RCC 7860 (cell line): ENCODE measurements around the gene SIRT6.
"Not testable (repeated sequence)": the region's sequence is repeated elsewhere in the genome, so short reads cannot be mapped to it uniquely, and the experiment has no call there.

ENCODE experiments used
- DNase-seq: peaks from one replicate; pipeline ENCODE4 v3.0.0-alpha.2; 2015; ENCODE audit warnings: low spot score
- FAIRE-seq: peaks from 2 replicates; lab custom pipeline; 2012; peaks lifted over from hg19 to GRCh38; lab: Jason Lieb, UNC

The SIRT6 gene

DNA sequence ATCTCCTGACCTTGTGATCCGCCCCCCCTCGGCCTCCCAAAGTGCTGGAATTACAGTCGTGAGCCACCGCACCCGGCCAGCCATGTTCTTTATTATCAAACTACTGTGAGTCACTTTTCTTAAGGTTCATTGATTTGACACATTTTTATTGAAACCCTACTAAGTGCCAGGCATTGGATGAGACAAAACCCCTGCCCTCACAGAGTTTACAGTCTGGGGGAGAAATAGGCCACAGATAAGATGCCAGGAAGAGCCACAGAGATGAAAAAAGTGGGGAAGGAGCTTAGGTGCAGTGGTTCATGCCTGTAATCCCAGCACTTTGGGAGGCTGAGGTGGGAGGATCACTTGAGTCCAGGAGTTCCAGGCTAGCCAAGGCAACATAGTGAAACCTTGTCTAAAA is 43.9 kb downstream of the SIRT6 start:
- FAIRE-seq (no peak), DNase-seq (no peak)

GRCh38 chr19:4136680-4137088 is 45.7 kb downstream of the SIRT6 start:
- FAIRE-seq (no peak), DNase-seq (no peak)

GRCh38 chr19:4135386-4135785 is 47.0 kb downstream of the SIRT6 start:
- not testable (repeated sequence) for DNase-seq, FAIRE-seq

- no peak for DNase-seq
Observed at GRCh38 chr19:4134351-4134750, 48.0 kb downstream of the SIRT6 start.

GRCh38 chr19:4130744-4131438 is 51.5 kb downstream of the SIRT6 start:
- peak; percentile 43 for DNase-seq
- FAIRE-seq = no peak

More at GRCh38 chr19:4134351-4134750, 48.0 kb downstream of the SIRT6 start:
- no peak for FAIRE-seq

- not testable (repeated sequence) for DNase-seq, FAIRE-seq
Observed at GRCh38 chr19:4129050-4129449, 53.3 kb downstream of the SIRT6 start.

DNA sequence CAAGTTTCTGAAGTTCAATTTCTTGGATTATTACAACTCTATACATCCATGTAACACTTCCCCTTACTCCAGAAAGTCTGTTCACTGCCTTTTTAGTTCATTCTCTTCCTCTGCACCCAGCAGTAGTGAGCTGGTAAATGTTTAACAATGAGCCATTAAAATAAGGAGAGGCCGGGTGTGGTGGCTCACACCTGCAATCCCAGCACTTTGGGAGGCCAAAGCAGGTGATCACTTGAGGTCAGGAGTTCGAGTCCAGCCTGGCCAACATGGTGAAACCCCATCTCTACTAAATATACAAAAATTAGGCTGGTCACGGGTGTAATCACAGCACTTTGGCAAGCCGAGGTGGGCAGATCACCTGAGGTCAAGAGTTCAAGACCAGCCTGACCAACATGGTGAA is 55.0 kb downstream of the SIRT6 start:
- not testable (repeated sequence) for FAIRE-seq, DNase-seq

- FAIRE-seq (no peak), DNase-seq (no peak)
Observed at GRCh38 chr19:4124638-4125037, 57.7 kb downstream of the SIRT6 start.
